Peyer's patch (tissue), 4 donors: Measurements from ENCODE around the gene LZTFL1. TPM values are rescaled to one million over a fixed set of nuclear protein-coding genes. Genes with fewer than 3 reads are reported as not detected.

Experiments
- DNase-seq, 3 donors: peaks; one replicate each; pipeline ENCODE4 v3.0.0-alpha.2; 2017 to 2019
- H3K27ac ChIP-seq, 4 donors: fragments of 200-600 bp; sonication (generic); one replicate each; pipeline ENCODE4 v1.5.1; 2016 to 2019
- H3K27me3 ChIP-seq, 2 donors: fragments of 200-600 bp; sonication (generic); one replicate each; pipeline ENCODE4 v1.5.1; 2019
- H3K36me3 ChIP-seq, 3 donors: fragments of 200-600 bp; sonication (generic); one replicate each; pipeline ENCODE4 v1.5.1; 2016 to 2019
- H3K4me1 ChIP-seq, 4 donors: fragments of 200-600 bp; sonication (generic); one replicate each; pipeline ENCODE4 v1.5.1; 2016 to 2019
- H3K4me3 ChIP-seq, 4 donors: fragments of 200-600 bp; sonication (generic); 1 replicate in 3 of 4; 2 replicates in 1 of 4; pipeline ENCODE4 v1.5.1; 2016 to 2019; ENCODE audit warnings: mild to moderate bottlenecking in 1 of 4
- H3K9me3 ChIP-seq, 4 donors: fragments of 200-600 bp; sonication (generic); one replicate each; pipeline ENCODE4 v1.5.1; 2016 to 2019; ENCODE audit warnings: mild to moderate bottlenecking in 1 of 4
- CTCF ChIP-seq, 6 experiments: fragments of 450-650 bp in 4 of 6; fragments of 200-600 bp in 2 of 6; sonication (generic) in 1 of 6; IDR thresholded peaks; one replicate each; pipeline ENCODE4 v1.5.1; 2017 to 2019; ENCODE audit warnings: antibody characterized with exemption in 6 of 6, mild to moderate bottlenecking in 3 of 6, moderate library complexity in 1 of 6
- POLR2A ChIP-seq, 2 donors: fragments of 450-650 bp; IDR thresholded peaks; one replicate each; pipeline ENCODE4 v1.5.1; 2017; ENCODE audit warnings: antibody characterized with exemption in 2 of 2, mild to moderate bottlenecking in 2 of 2, moderate library complexity in 2 of 2
- total RNA-seq, 4 donors: library from RNA; depleted of rRNA; stranded (reverse); fragments of >200 nt; gene quantifications; one replicate each; pipeline ENCODE4 v1.1.0, GENCODE V29; 2016

Gene LZTFL1
- total RNA-seq, 4 donors from 2014 or later, result 4.9 to 30.5 (median 9.9) TPM

- Histone ChIP-seq H3K27ac (no peak overlapping the region), H3K36me3 (no peaks in the 10 kb centered on the region), H3K4me1 (peaks cover 0 to 3% (median 0%) of the 10 kb centered on the region in 4 donors), H3K9me3 (no peaks in the 10 kb centered on the region), H3K27me3 (no peaks in the 10 kb centered on the region), H3K4me3 (no peak overlapping the region)
- TF ChIP-seq POLR2A (IDR thresholded peaks at IDR 0.05) (no peak), CTCF (IDR thresholded peaks at IDR 0.05) (no peak)
- no peak for DNase-seq
These were observed 35.8 kb downstream of the LZTFL1 start for GRCh38 chr3:45806072-45806471.

GRCh38 chr3:45803252-45803935, 38.5 kb downstream of the LZTFL1 start:
- TF ChIP-seq CTCF (IDR thresholded peaks at IDR 0.05), result no peak
- no peak for TF ChIP-seq POLR2A (IDR thresholded peaks at IDR 0.05)
- H3K9me3 ChIP-seq, result no peaks in the 10 kb centered on the region
- no peak for DNase-seq
- H3K4me3 ChIP-seq, result no peak overlapping the region
- H3K27me3 ChIP-seq, result no peaks in the 10 kb centered on the region
- H3K27ac ChIP-seq, result no peak overlapping the region
- H3K36me3 ChIP-seq, result no peaks in the 10 kb centered on the region
- H3K4me1 ChIP-seq, result peaks cover 0 to 5% (median 0%) of the 10 kb centered on the region in 4 donors

GRCh38 chr3:45802146-45802545, 39.8 kb downstream of the LZTFL1 start:
- Histone ChIP-seq H3K4me1 (peaks cover 0 to 5% (median 0%) of the 10 kb centered on the region in 4 donors), H3K4me3 (no peak overlapping the region), H3K9me3 (no peaks in the 10 kb centered on the region), H3K27ac (no peak overlapping the region), H3K27me3 (no peaks in the 10 kb centered on the region), H3K36me3 (no peaks in the 10 kb centered on the region)
- TF ChIP-seq POLR2A (IDR thresholded peaks at IDR 0.05) (no peak), CTCF (IDR thresholded peaks at IDR 0.05) (no peak)
- DNase-seq, result no peak

GRCh38 chr3:45800611-45801010, 41.3 kb downstream of the LZTFL1 start:
- Histone ChIP-seq H3K4me1 (peaks cover 0 to 17% (median 5%) of the 10 kb centered on the region in 4 donors), H3K27ac (peak overlapping the region in 1 of 4 donors; percentile 78), H3K27me3 (no peaks in the 10 kb centered on the region), H3K9me3 (no peaks in the 10 kb centered on the region), H3K36me3 (no peaks in the 10 kb centered on the region), H3K4me3 (no peak overlapping the region)
- TF ChIP-seq POLR2A (IDR thresholded peaks at IDR 0.05) (peak; percentile 13 to 66), CTCF (IDR thresholded peaks at IDR 0.05) (no peak)
- peak in 2 of 3 donors; percentile 83 to 89 for DNase-seq

- H3K27ac ChIP-seq, result no peak overlapping the region
- H3K4me3 ChIP-seq, result no peak overlapping the region
- TF ChIP-seq CTCF (IDR thresholded peaks at IDR 0.05), result no peak
- no peak for TF ChIP-seq POLR2A (IDR thresholded peaks at IDR 0.05)
- no peaks in the 10 kb centered on the region for H3K9me3 ChIP-seq
- peaks cover 0 to 22% (median 5%) of the 10 kb centered on the region in 4 donors for H3K4me1 ChIP-seq
- no peak for DNase-seq
- no peaks in the 10 kb centered on the region for H3K27me3 ChIP-seq
- H3K36me3 ChIP-seq, result no peaks in the 10 kb centered on the region
These were observed 42.3 kb downstream of the LZTFL1 start for GRCh38 chr3:45799586-45799985.
